Testis (tissue), 3 donors: ENCODE measurements around the gene KCND3. TPM values are rescaled to one million over a fixed set of nuclear protein-coding genes. Genes with fewer than 3 reads are reported as not detected.

Source experiments
- DNase-seq: peaks from one replicate; pipeline ENCODE4 v3.0.0-alpha.2; 2019
- H3K27ac ChIP-seq, 2 donors: fragments of 200-600 bp; sonication (generic); one replicate each; pipeline ENCODE4 v1.5.1; 2019
- H3K27me3 ChIP-seq: fragments of 200-600 bp; sonication (generic); one replicate; pipeline ENCODE4 v1.5.1; 2019
- H3K36me3 ChIP-seq: fragments of 200-600 bp; sonication (generic); one replicate; pipeline ENCODE4 v1.5.1; 2017; ENCODE audit warnings: low read depth; ENCODE audit errors: missing control alignments
- H3K4me1 ChIP-seq: fragments of 200-600 bp; sonication (generic); one replicate; pipeline ENCODE4 v1.5.1; 2019
- H3K4me3 ChIP-seq, 2 donors: fragments of 200-600 bp; sonication (generic); one replicate each; pipeline ENCODE4 v1.5.1; 2017 to 2019
- H3K9me3 ChIP-seq: fragments of 200-600 bp; sonication (generic); one replicate; pipeline ENCODE4 v1.5.1; 2017
- POLR2A ChIP-seq: fragments of 450-650 bp; IDR thresholded peaks from one replicate; pipeline ENCODE4 v1.6.1; 2017; ENCODE audit warnings: antibody characterized with exemption, mild to moderate bottlenecking, moderate library complexity
- WGBS, 2 donors: methylation state at CpG; one replicate each; pipeline ENCODE4 v1.1.5; 2018; 5-methylcytosine and 5-hydroxymethylcytosine counted together
- intact Hi-C: fragments of 100-400 bp; cut with DNase I; formaldehyde crosslinking; loops from one replicate; pipeline ENCODE4 v1.15.1; 2023; ENCODE audit warnings: low total_unique reads
- polyA plus RNA-seq: library from polyadenylated mRNA; stranded (reverse); fragments of 350-450 nt; fragmentation: Illumina TruSeq; extraction: RNeasy Lipid Tissue Mini Kit (QIAGEN cat#74804); gene quantifications from one replicate; pipeline ENCODE4 v1.2.3, GENCODE V29; 2014; ENCODE audit warnings: low read depth, low replicate concordance; ENCODE audit not compliant: insufficient read depth
- total RNA-seq, 2 donors: library from RNA; depleted of rRNA; stranded (reverse); fragments of >200 nt; gene quantifications; one replicate each; pipeline ENCODE4 v1.2.3, GENCODE V29; 2016
- TF ChIP-seq, protein P1 (sequence below), 3 experiments: fragments of 450-650 bp in 2 of 3; fragments of 200-600 bp in 1 of 3; sonication (generic) in 1 of 3; IDR thresholded peaks; one replicate each; pipeline ENCODE4 v1.5.1; 2016 to 2019; ENCODE audit warnings: antibody characterized with exemption in 3 of 3, mild to moderate bottlenecking in 2 of 3, moderate library complexity in 1 of 3

Gene KCND3
- total and polyA plus RNA-seq, 3 donors from 2014 or later: 5.5 to 6.6 (median 6.0) TPM

DNA sequence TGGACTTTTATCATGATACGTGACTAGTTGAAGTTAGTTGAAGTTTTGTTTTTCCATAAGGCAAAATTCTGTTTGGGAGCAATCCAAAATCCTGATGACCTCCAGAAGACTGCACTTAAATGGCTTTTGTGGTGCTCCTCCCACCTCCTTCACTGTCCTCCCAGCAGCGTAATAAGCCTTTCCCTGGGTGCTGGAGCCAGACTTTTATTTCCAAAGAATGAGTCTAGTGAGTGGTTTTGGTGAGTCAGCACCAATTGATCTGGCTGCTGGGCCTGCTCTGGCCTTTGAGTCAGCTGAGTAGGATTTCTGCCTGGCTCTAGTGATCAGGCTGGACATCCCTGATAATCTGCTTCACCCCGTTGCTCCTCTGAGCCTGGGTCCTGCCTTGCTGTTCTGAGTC is 21.7 kb upstream of the KCND3 start:
- peak; percentile 42 for DNase-seq
- no peak overlapping the region for H3K27ac ChIP-seq
- TF ChIP-seq, protein P1, sequence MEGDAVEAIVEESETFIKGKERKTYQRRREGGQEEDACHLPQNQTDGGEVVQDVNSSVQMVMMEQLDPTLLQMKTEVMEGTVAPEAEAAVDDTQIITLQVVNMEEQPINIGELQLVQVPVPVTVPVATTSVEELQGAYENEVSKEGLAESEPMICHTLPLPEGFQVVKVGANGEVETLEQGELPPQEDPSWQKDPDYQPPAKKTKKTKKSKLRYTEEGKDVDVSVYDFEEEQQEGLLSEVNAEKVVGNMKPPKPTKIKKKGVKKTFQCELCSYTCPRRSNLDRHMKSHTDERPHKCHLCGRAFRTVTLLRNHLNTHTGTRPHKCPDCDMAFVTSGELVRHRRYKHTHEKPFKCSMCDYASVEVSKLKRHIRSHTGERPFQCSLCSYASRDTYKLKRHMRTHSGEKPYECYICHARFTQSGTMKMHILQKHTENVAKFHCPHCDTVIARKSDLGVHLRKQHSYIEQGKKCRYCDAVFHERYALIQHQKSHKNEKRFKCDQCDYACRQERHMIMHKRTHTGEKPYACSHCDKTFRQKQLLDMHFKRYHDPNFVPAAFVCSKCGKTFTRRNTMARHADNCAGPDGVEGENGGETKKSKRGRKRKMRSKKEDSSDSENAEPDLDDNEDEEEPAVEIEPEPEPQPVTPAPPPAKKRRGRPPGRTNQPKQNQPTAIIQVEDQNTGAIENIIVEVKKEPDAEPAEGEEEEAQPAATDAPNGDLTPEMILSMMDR (IDR thresholded peaks at IDR 0.05): no peak
- TF ChIP-seq POLR2A: no peak
- intact Hi-C loops: no loop called here
- no peaks in the 10 kb centered on the region for H3K27me3 ChIP-seq
- H3K9me3 ChIP-seq: no peaks in the 10 kb centered on the region
- H3K36me3 ChIP-seq: no peaks in the 10 kb centered on the region
- no peaks in the 10 kb centered on the region for H3K4me1 ChIP-seq
- 56 to 63% methylated on average over 3 of the region's 3 CpGs for WGBS, 2 donors
- H3K4me3 ChIP-seq: no peak overlapping the region

DNA sequence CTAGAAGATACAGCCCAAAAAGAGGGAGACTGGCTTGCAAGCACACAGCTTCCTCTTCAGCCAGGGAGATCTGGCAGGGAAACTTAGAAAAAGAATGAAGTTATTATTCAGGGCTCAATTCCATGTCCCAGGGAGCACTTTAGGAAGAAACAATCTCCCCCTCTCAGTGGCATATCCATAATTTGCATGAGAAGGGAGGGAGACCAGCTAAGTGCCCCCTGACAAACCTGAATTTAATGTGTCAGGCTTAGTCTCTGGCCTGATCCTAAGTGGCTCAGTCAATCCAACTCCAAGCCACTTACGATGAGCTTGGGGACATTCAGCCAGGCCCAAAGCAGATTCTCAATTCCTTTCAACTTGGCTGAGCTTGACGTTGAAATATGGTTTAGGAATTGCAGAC is 17.7 kb upstream of the KCND3 start:
- Histone ChIP-seq H3K4me3 (no peak overlapping the region), H3K27ac (no peak overlapping the region), H3K9me3 (no peaks in the 10 kb centered on the region), H3K36me3 (no peaks in the 10 kb centered on the region), H3K27me3 (no peaks in the 10 kb centered on the region), H3K4me1 (no peaks in the 10 kb centered on the region)
- intact Hi-C loops: no loop called here
- 84 to 89% methylated on average over 2 of the region's 2 CpGs for WGBS, 2 donors
- no peak for DNase-seq
- no peak for TF ChIP-seq POLR2A
- TF ChIP-seq, protein P1 (IDR thresholded peaks at IDR 0.05): no peak

DNA sequence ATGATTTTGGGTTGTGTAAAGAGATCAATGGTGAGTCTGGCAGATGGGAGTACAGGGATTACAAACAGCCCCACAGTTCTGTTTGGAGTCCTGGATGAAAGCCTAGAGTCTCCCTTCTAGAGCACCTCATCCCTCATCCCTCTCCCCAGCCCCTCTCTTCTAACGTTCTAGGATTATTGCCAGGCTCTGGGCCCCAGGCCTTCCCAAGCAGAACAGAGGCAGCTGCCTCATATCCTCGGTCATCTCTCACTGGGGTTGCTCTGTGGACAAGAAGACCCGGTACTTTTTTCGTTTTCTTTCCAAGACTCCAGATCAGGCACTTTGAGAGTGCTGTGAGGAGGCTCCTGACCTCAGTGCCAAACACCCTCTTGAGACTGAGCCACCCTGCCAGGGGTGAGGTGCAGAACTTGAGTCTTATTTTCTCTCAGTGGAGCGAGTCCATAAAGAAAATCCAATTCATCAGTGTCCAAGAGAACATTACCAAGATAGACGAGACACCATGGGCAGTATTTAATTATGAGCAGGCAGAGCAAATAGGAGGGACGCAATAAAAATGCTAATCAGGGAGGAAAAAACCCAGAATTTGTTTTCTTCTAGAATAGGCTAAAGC is 17.1 kb upstream of the KCND3 start:
- Histone ChIP-seq H3K4me3 (no peak overlapping the region), H3K27me3 (no peaks in the 10 kb centered on the region), H3K27ac (no peak overlapping the region), H3K36me3 (no peaks in the 10 kb centered on the region), H3K4me1 (no peaks in the 10 kb centered on the region), H3K9me3 (no peaks in the 10 kb centered on the region)
- no peak for DNase-seq
- intact Hi-C loops: no loop called here
- WGBS, 2 donors: 70 to 77% methylated on average over 7 of the region's 7 CpGs
- TF ChIP-seq, protein P1 (IDR thresholded peaks at IDR 0.05): no peak
- TF ChIP-seq POLR2A: no peak

DNA sequence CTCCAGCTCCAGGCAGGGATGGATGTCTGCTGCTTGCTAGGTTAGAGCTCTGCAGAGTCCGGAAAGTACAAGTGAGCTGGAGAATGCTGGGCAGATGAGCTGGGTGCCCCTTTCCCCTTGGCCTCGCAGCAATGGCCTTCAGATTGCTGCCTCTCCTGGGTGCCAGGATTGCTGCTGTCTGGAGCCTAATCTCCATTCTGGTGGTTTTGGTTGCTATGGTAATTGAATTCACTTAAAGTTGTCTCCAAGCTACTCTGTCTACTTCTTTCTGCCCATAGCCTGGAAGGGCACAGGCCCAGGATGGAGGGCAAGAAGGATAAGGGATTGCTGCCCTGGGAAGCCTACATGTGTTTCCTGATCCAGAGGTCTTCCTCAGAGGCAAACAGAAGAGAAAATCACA is 14.6 kb upstream of the KCND3 start:
- no peak for TF ChIP-seq POLR2A
- TF ChIP-seq, protein P1 (IDR thresholded peaks at IDR 0.05): no peak
- WGBS, 2 donors: 73 to 95% methylated on average over 2 of the region's 2 CpGs
- Histone ChIP-seq H3K27me3 (no peaks in the 10 kb centered on the region), H3K4me3 (no peak overlapping the region), H3K4me1 (no peaks in the 10 kb centered on the region), H3K9me3 (no peaks in the 10 kb centered on the region), H3K27ac (no peak overlapping the region), H3K36me3 (no peaks in the 10 kb centered on the region)
- intact Hi-C loops: no loop called here
- DNase-seq: no peak

DNA sequence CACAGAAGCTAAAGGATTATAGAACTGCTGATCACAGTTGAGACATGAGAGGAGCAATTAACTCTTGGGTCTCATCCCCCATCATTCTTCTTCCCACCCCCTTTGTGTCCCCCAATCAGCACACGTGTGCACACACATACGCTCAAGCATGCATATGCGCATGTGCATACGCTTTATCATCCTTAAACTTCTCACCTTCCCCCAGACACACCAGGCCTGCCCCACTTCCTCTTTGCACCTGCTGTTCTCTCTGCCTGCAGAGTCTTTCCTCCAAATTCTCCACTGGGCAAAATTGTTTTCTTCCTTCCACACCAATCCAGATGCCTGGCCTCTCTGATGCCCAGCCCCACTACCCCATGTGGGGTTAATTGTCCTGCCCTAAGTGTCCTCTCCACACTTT is 13.0 kb upstream of the KCND3 start:
- TF ChIP-seq, protein P1 (IDR thresholded peaks at IDR 0.05): no peak
- no peak for TF ChIP-seq POLR2A
- DNase-seq: no peak
- WGBS, 2 donors: 84 to 85% methylated on average over 4 of the region's 4 CpGs
- Histone ChIP-seq H3K4me1 (no peaks in the 10 kb centered on the region), H3K27ac (no peak overlapping the region), H3K9me3 (no peaks in the 10 kb centered on the region), H3K4me3 (no peak overlapping the region), H3K36me3 (no peaks in the 10 kb centered on the region), H3K27me3 (no peaks in the 10 kb centered on the region)
- intact Hi-C loops: no loop called here
